Fibroblast of the aortic adventitia (primary cell): Measurements from ENCODE around the gene CTDP1. TPM values are rescaled to one million over a fixed set of nuclear protein-coding genes. Genes with fewer than 3 reads are reported as not detected.

Source experiments
- DNase-seq: peaks from one replicate; pipeline ENCODE4 v3.0.0-alpha.2; 2010; ENCODE audit warnings: low read depth
- H3K4me3 ChIP-seq: 2 replicates; pipeline ENCODE4 v1.5.1; 2011; ENCODE audit warnings: low read depth, mild to moderate bottlenecking, control low read depth, low read length, moderate library complexity
- CTCF ChIP-seq: IDR thresholded peaks from 2 replicates; pipeline ENCODE4 v1.5.1; 2011; ENCODE audit warnings: mild to moderate bottlenecking, low read length, control low read depth, inconsistent platforms; ENCODE audit not compliant: insufficient read depth
- total RNA-seq: library from RNA; depleted of rRNA; stranded (reverse); fragments of >200 nt; gene quantifications from 2 replicates; pipeline ENCODE4 v1.2.3, GENCODE V29; 2012; ENCODE audit warnings: low replicate concordance

Gene CTDP1
- total RNA-seq, 1 donor = 14.1 TPM

GRCh38 chr18:79754831-79755351 lies 75.3 kb downstream of the CTDP1 start:
- no peak overlapping the region for H3K4me3 ChIP-seq
- TF ChIP-seq CTCF = no peak
- no peak for DNase-seq

- no peak for DNase-seq
- H3K4me3 ChIP-seq = no peak overlapping the region
- no peak for TF ChIP-seq CTCF
These were observed 76.0 kb downstream of the CTDP1 start for GRCh38 chr18:79755496-79756142.

- H3K4me3 ChIP-seq = no peak overlapping the region
- DNase-seq = no peak
- TF ChIP-seq CTCF = no peak
These were observed 76.5 kb downstream of the CTDP1 start for GRCh38 chr18:79756143-79756500.

GRCh38 chr18:79756826-79757225 lies 77.2 kb downstream of the CTDP1 start:
- DNase-seq = no peak
- no peak for TF ChIP-seq CTCF
- H3K4me3 ChIP-seq = no peak overlapping the region

- no peak for TF ChIP-seq CTCF
- DNase-seq = no peak
- H3K4me3 ChIP-seq = no peak overlapping the region
These were observed 80.7 kb downstream of the CTDP1 start for GRCh38 chr18:79760348-79760747.

- no peak for DNase-seq
- no peak overlapping the region for H3K4me3 ChIP-seq
- TF ChIP-seq CTCF = no peak
These were observed 81.3 kb downstream of the CTDP1 start for GRCh38 chr18:79760881-79761280.

GRCh38 chr18:79763407-79763806 lies 83.8 kb downstream of the CTDP1 start:
- H3K4me3 ChIP-seq = no peak overlapping the region
- TF ChIP-seq CTCF = no peak
- no peak for DNase-seq
